ENCODE measurements around the gene SRGN.

DNA sequence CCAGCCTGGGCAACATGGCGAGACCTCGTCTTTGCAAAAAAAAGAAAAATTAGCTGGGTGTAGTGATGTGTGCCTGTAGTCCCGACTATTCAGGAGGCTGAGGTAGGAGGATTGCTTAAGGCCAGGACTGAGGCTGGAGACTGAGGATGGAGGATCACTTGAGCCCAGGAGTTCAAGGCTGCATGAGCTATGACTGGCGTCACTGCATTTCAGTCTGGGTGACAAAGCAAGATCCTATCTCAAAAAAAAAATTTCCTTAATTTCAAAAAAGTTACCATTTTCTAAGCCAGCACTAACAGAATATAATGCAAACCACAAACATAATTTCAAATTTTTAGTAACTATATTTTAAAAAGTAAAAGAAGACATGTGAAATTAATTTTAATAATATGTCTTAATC is 13.4 kb upstream of the SRGN start:
- TF ChIP-seq, protein P1, sequence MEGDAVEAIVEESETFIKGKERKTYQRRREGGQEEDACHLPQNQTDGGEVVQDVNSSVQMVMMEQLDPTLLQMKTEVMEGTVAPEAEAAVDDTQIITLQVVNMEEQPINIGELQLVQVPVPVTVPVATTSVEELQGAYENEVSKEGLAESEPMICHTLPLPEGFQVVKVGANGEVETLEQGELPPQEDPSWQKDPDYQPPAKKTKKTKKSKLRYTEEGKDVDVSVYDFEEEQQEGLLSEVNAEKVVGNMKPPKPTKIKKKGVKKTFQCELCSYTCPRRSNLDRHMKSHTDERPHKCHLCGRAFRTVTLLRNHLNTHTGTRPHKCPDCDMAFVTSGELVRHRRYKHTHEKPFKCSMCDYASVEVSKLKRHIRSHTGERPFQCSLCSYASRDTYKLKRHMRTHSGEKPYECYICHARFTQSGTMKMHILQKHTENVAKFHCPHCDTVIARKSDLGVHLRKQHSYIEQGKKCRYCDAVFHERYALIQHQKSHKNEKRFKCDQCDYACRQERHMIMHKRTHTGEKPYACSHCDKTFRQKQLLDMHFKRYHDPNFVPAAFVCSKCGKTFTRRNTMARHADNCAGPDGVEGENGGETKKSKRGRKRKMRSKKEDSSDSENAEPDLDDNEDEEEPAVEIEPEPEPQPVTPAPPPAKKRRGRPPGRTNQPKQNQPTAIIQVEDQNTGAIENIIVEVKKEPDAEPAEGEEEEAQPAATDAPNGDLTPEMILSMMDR (IDR thresholded peaks at IDR 0.05): no peak
- TF ChIP-seq POLR2A (IDR thresholded peaks at IDR 0.05): no peak
- no peak for TF ChIP-seq POLR2AphosphoS5 (IDR thresholded peaks at IDR 0.05)

Measured in suprapubic skin (tissue), 4 donors.